Adrenal gland (tissue), 12 donors: ENCODE measurements around the gene NR1H4. TPM values are rescaled to one million over a fixed set of nuclear protein-coding genes. Genes with fewer than 3 reads are reported as not detected.

ENCODE experiments used
- DNase-seq, 7 donors: peaks; one replicate each; pipeline ENCODE4 v3.0.0-alpha.2; 2019 to 2020
- H3K27ac ChIP-seq, 5 donors: fragments of 200-600 bp; sonication (generic) in 4 of 5; 1 replicate in 3 of 5; 2 replicates in 2 of 5; pipeline versions ENCODE4 v1.5.1 to v1.8.0; 2016 to 2020; ENCODE audit warnings: mild to moderate bottlenecking in 1 of 5
- H3K27me3 ChIP-seq: fragments of 200-600 bp; 2 replicates; pipeline ENCODE4 v1.8.0; 2021
- H3K36me3 ChIP-seq, 2 donors: fragments of 200-600 bp; replicated peaks in 1 of 2; 1 replicate in 1 of 2; 2 replicates in 1 of 2; pipeline versions ENCODE4 v1.5.1 to v1.8.0; 2018 to 2022
- H3K4me1 ChIP-seq, 2 donors: fragments of 200-600 bp; replicated peaks in 1 of 2; 1 replicate in 1 of 2; 2 replicates in 1 of 2; pipeline versions ENCODE4 v1.5.1 to v1.8.0; 2018 to 2021
- H3K4me3 ChIP-seq, 4 donors: fragments of 200-600 bp; sonication (generic) in 3 of 4; one replicate each; pipeline ENCODE4 v1.5.1; 2016 to 2018
- H3K9me3 ChIP-seq, 3 donors: fragments of 200-600 bp; sonication (generic) in 1 of 3; replicated peaks in 1 of 3; 1 replicate in 2 of 3; 2 replicates in 1 of 3; pipeline versions ENCODE4 v1.5.1 to v1.8.0; 2016 to 2021
- CTCF ChIP-seq, 6 experiments: fragments of 450-650 bp in 4 of 6; fragments of 200-600 bp in 2 of 6; sonication (generic) in 1 of 6; IDR thresholded peaks; 1 replicate in 5 of 6; 2 replicates in 1 of 6; pipeline versions ENCODE4 v1.5.1 to v1.8.0; 2016 to 2021; ENCODE audit warnings: antibody characterized with exemption in 6 of 6, mild to moderate bottlenecking in 2 of 6, moderate library complexity in 1 of 6
- POLR2A ChIP-seq, 2 donors: fragments of 450-650 bp; IDR thresholded peaks; one replicate each; pipeline ENCODE4 v1.6.1; 2017; ENCODE audit warnings: antibody characterized with exemption in 2 of 2, mild to moderate bottlenecking in 2 of 2, moderate library complexity in 1 of 2
- WGBS, 4 donors: extraction: QIAGEN DNeasy Blood & Tissue Kit in 2 of 4; methylation state at CpG; one replicate each; pipeline versions ENCODE4 v1.1.5 to v1.1.7; 2013 to 2017; 5-methylcytosine and 5-hydroxymethylcytosine counted together
- intact Hi-C, 2 donors: fragments of 100-400 bp; cut with DNase I; formaldehyde crosslinking; loops; one replicate each; pipeline versions ENCODE4 v1.14.1 to v1.15.0; 2022 to 2023
- polyA plus RNA-seq, 3 donors: library from polyadenylated mRNA; stranded (reverse); fragments of 200-250 nt in 2 of 3; fragments of 350-450 nt in 1 of 3; fragmentation: Illumina TruSeq in 1 of 3; extraction: RNeasy Lipid Tissue Mini Kit (QIAGEN cat#74804) in 1 of 3; gene quantifications; one replicate each; pipeline ENCODE4 v1.2.3, GENCODE V29; 2013 to 2014
- total RNA-seq, 9 donors: library from RNA; depleted of rRNA in 4 of 9; stranded (reverse); fragments of >200 nt in 4 of 9; fragments of 120-200 nt in 1 of 9; fragmentation: NEBNext Ultra II Directional in 1 of 9; extraction: Animal tissue kit (Norgen Biotek cat#: 25700) in 1 of 9; gene quantifications; one replicate each; pipeline versions ENCODE4 v1.1.0 to v1.2.4, GENCODE V29; 2013 to 2023
- donor health status: healthy with polysubstance abuse.
- donor health status: Bipolar disorder and iron deficiency.
- donor health status: DM: yes; HTN: yes; CAD: no.
- donor health status: DM: no; HTN: no; CAD: no.
- donor health status: DM: no; HTN: no; CAD: no.
- donor health status: DM: yes; HTN: yes; CAD: no.

Gene NR1H4
- total and polyA plus RNA-seq, 12 donors: 17.2 to 66.9 (median 41.0) TPM

- 19 to 47% (median 25%) methylated on average over 3 of the region's 3 CpGs for WGBS, 4 donors
- no peak for DNase-seq
- H3K36me3 ChIP-seq: no peaks in the 10 kb centered on the region
- intact Hi-C loops: no loop called here
- TF ChIP-seq POLR2A (IDR thresholded peaks at IDR 0.05) (no peak), CTCF (IDR thresholded peaks at IDR 0.05) (no peak)
- H3K27me3 ChIP-seq: no peaks in the 10 kb centered on the region
- H3K4me3 ChIP-seq: peak overlapping the region in 1 of 4 donors; percentile 50
- no peaks in the 10 kb centered on the region for H3K9me3 ChIP-seq
- H3K4me1 ChIP-seq: peaks cover 18 to 27% of the 10 kb centered on the region in 2 donors
- peak overlapping the region in 4 of 5 donors; percentile 33 to 70 (median 67) for H3K27ac ChIP-seq
These were observed 483 bp upstream of the NR1H4 start for GRCh38 chr12:100473050-100473715.

- no peaks in the 10 kb centered on the region for H3K9me3 ChIP-seq
- intact Hi-C loops: no loop called here
- peak overlapping the region in 2 of 4 donors; percentile 18 to 50 for H3K4me3 ChIP-seq
- no peaks in the 10 kb centered on the region for H3K27me3 ChIP-seq
- no peak for DNase-seq
- H3K4me1 ChIP-seq: peaks cover 18 to 41% of the 10 kb centered on the region in 2 donors
- WGBS, 4 donors: 27 to 48% (median 34%) methylated on average over 1 of the region's 1 CpG
- H3K27ac ChIP-seq: peak overlapping the region in 4 of 5 donors; percentile 37 to 70 (median 67)
- no peak for TF ChIP-seq CTCF (IDR thresholded peaks at IDR 0.05)
- no peak for TF ChIP-seq POLR2A (IDR thresholded peaks at IDR 0.05)
- no peaks in the 10 kb centered on the region for H3K36me3 ChIP-seq
These were observed 951 bp downstream of the NR1H4 start for GRCh38 chr12:100474617-100475016.

- 54 to 59% (median 58%) methylated on average over 14 of the region's 14 CpGs for WGBS, 4 donors
- peak overlapping the region; percentile 11 to 70 (median 67) for H3K27ac ChIP-seq
- TF ChIP-seq CTCF (IDR thresholded peaks at IDR 0.05) (no peak), POLR2A (IDR thresholded peaks at IDR 0.05) (no peak)
- no peaks in the 10 kb centered on the region for H3K27me3 ChIP-seq
- no peaks in the 10 kb centered on the region for H3K9me3 ChIP-seq
- peak in 4 of 7 donors; percentile 18 to 37 (median 28) for DNase-seq
- H3K4me3 ChIP-seq: peak overlapping the region in 2 of 4 donors; percentile 13 to 50
- no peaks in the 10 kb centered on the region for H3K36me3 ChIP-seq
- intact Hi-C loops: no loop called here
- H3K4me1 ChIP-seq: peaks cover 18 to 44% of the 10 kb centered on the region in 2 donors
These were observed 2.5 kb downstream of the NR1H4 start for GRCh38 chr12:100476013-100476751.

GRCh38 chr12:100481021-100481420 lies 7.4 kb downstream of the NR1H4 start:
- H3K27me3 ChIP-seq: no peaks in the 10 kb centered on the region
- H3K36me3 ChIP-seq: no peaks in the 10 kb centered on the region
- peaks cover 12 to 41% of the 10 kb centered on the region in 2 donors for H3K4me1 ChIP-seq
- no peak for TF ChIP-seq POLR2A (IDR thresholded peaks at IDR 0.05)
- TF ChIP-seq CTCF (IDR thresholded peaks at IDR 0.05): no peak
- WGBS, 4 donors: 74 to 91% (median 86%) methylated on average over 5 of the region's 5 CpGs
- H3K4me3 ChIP-seq: no peak overlapping the region
- DNase-seq: no peak
- H3K9me3 ChIP-seq: no peaks in the 10 kb centered on the region
- intact Hi-C loops: no loop called here
- H3K27ac ChIP-seq: no peak overlapping the region
